Nephron progenitor cell (in vitro differentiated cells): ENCODE results near the gene UBL4B.

Source experiments
- DNase-seq: peaks from one replicate; pipeline ENCODE4 v3.0.0; 2021
- H3K27ac Mint-ChIP-seq: 2 replicates; pipeline ENCODE4 v1.8.0; 2021; ENCODE audit warnings: mild to moderate bottlenecking, moderate library complexity, mixed read lengths
- H3K27me3 Mint-ChIP-seq: 2 replicates; pipeline ENCODE4 v1.8.0; 2021; ENCODE audit warnings: mild to moderate bottlenecking, low read depth, mixed read lengths; ENCODE audit not compliant: poor library complexity
- H3K36me3 Mint-ChIP-seq: 2 replicates; pipeline ENCODE4 v1.8.0; 2021; ENCODE audit warnings: low read depth, mixed read lengths
- H3K4me1 Mint-ChIP-seq: 2 replicates; pipeline ENCODE4 v1.8.0; 2021; ENCODE audit warnings: mixed read lengths
- H3K4me3 Mint-ChIP-seq: 2 replicates; pipeline ENCODE4 v1.8.0; 2021; ENCODE audit warnings: mild to moderate bottlenecking, moderate library complexity, mixed read lengths
- H3K9me3 Mint-ChIP-seq: 2 replicates; pipeline ENCODE4 v1.8.0; 2021; ENCODE audit warnings: mild to moderate bottlenecking, moderate library complexity, mixed read lengths
- CTCF ChIP-seq: fragments of 200-600 bp; sonication (generic); IDR thresholded peaks from 2 replicates; pipeline ENCODE4 v1.5.0; 2021; ENCODE audit warnings: antibody characterized with exemption

UBL4B gene

DNA sequence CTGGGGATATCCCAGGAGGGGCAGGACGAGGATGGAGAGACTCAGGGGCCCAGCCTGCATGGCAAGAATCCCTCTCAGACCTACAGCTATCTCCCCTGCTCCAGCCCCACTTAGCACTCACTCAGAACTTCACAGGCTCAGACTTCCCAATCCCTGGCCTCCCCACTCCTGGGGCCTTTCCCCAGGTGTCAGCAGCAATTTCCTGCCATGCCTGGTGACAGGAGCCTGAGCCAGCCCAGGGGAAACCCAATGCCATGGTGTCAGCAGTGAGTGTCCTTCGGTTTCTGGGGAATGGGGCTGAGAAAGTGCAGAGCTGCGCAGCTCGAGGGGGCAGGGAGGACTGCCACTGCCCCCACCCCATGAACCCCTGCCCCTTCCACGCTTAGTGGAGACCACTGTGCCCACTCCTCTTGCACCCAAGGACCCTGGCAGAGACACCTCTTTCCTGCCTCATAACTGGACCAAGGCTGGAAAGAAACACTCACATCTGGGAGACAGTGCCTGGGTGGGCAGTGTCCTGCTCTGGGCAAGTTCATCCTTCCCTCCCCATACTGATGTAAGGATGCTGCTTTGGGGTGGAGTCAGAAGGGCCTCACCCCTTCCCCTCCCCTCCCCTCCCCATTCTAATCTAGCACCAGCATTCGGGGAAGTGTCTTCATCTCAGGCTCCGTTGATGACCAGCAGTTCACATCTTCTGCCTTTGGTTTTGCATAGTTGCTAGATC, 17.1 kb upstream of the UBL4B start:
- H3K27me3 Mint-ChIP-seq: peaks cover 66% of the 10 kb centered on the region
- H3K4me1 Mint-ChIP-seq: peaks cover 27% of the 10 kb centered on the region
- no peak for TF ChIP-seq CTCF
- H3K27ac Mint-ChIP-seq: no peak overlapping the region
- no peak for DNase-seq
- no peak overlapping the region for H3K4me3 Mint-ChIP-seq
- peaks cover 6% of the 10 kb centered on the region for H3K9me3 Mint-ChIP-seq
- H3K36me3 Mint-ChIP-seq: no peaks in the 10 kb centered on the region

DNA sequence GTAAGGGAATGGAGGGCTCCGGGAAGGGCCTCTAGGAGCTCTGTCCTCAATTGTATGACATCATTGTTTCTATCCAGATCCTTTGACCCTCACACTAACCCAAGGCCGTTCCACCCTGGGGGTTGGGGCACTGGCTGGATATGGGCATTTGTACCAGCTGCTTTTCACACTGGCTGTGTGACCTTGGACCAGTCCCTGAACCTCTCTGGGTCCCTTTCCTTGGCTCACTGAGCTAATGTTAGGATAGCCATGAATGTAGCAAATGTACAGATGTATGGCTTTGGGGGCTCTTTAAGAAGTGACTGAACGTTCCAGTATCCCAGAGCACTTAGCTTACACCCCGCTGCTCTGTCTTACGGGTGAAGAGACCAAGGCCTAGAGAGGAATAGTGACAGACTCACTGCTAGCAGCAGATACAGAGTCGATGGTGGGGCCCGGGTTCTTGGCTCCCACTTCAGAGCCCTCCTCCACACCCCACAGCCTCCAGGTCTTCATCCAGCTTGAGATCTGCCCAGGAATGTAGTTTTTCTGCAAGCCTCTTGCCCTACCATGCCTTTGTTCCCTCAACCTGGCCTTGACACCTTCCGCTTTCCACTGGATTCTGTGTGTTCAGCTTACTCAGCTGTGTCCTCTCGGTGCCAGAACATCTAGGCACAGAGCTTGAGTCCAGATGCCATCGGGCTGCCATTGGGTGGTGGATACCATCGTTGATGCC, 14.6 kb upstream of the UBL4B start:
- no peak overlapping the region for H3K27ac Mint-ChIP-seq
- H3K4me1 Mint-ChIP-seq: peaks cover 44% of the 10 kb centered on the region
- H3K36me3 Mint-ChIP-seq: no peaks in the 10 kb centered on the region
- DNase-seq: no peak
- H3K4me3 Mint-ChIP-seq: no peak overlapping the region
- TF ChIP-seq CTCF: no peak
- peaks cover 6% of the 10 kb centered on the region for H3K9me3 Mint-ChIP-seq
- H3K27me3 Mint-ChIP-seq: peaks cover 62% of the 10 kb centered on the region

- TF ChIP-seq CTCF: no peak
- Mint-ChIP-seq H3K27me3 (peaks cover 62% of the 10 kb centered on the region), H3K4me3 (no peak overlapping the region), H3K36me3 (no peaks in the 10 kb centered on the region), H3K9me3 (peaks cover 6% of the 10 kb centered on the region), H3K4me1 (peaks cover 44% of the 10 kb centered on the region), H3K27ac (no peak overlapping the region)
- no peak for DNase-seq
Measured at GRCh38 chr1:110098222-110099026, 13.8 kb upstream of the UBL4B start.

DNA sequence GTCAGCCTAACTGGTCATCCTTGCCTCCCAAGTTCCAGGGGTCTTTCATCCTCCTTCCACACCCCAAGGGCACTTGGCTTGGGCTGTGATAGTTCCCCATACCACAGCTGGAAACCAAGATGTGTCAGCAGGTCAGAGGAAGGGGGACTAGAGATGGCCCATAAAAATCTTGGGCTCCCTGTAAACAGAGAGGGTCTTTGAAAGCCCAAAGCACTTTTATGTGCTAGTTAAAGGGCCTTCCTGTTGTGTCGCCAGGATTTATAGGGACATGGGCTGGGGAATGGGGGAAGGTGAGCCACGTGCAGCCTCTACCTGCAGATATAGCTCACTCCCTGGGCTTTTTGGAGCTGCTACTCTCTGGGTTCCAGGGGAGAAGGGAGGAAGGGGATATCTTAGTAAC, 11.9 kb upstream of the UBL4B start:
- Mint-ChIP-seq H3K9me3 (no peaks in the 10 kb centered on the region), H3K27me3 (peaks cover 64% of the 10 kb centered on the region), H3K4me3 (no peak overlapping the region), H3K27ac (no peak overlapping the region), H3K4me1 (peaks cover 51% of the 10 kb centered on the region), H3K36me3 (no peaks in the 10 kb centered on the region)
- DNase-seq: no peak
- TF ChIP-seq CTCF: no peak

DNA sequence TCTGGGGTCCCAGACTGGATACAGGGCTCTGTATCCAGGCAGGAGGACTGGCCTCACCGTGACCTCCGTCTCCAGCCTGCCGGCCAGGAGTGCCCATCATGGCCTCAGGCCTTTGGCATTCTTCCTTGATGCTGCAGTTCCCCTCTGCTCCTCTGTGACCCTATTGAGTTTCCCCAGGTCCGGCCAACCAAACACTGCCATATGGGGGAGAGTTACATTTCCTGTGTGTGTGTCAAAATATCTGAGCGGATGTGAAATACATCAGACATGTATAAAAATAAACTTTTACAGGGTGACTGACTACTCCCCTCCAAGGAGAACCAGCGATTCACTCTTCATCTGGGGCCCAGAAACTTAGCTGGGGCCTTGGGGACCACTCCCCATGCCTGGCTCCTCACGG, 10.2 kb upstream of the UBL4B start:
- H3K4me1 Mint-ChIP-seq: peaks cover 62% of the 10 kb centered on the region
- TF ChIP-seq CTCF: no peak
- no peak for DNase-seq

More for the DNA sequence above, 10.2 kb upstream of the UBL4B start:
- no peaks in the 10 kb centered on the region for H3K9me3 Mint-ChIP-seq
- peak overlapping the region; percentile 5 for H3K4me3 Mint-ChIP-seq
- peaks cover 59% of the 10 kb centered on the region for H3K27me3 Mint-ChIP-seq
- no peak overlapping the region for H3K27ac Mint-ChIP-seq
- no peaks in the 10 kb centered on the region for H3K36me3 Mint-ChIP-seq
